ENCODE measurements around the gene MREG.

Gene MREG

GRCh38 chr2:216039918-216040317 is 26.6 kb upstream of the MREG start:
- no peaks in the 10 kb centered on the region for H3K36me3 ChIP-seq (ENCODE audit: insufficient read depth, low read length)
- H3K4me1 ChIP-seq (ENCODE audit: insufficient read depth, low read length, severe bottlenecking) = no peaks in the 10 kb centered on the region
- no peaks in the 10 kb centered on the region for H3K79me2 ChIP-seq (ENCODE audit: insufficient read depth, low read length)
- H3F3A ChIP-seq (ENCODE audit: insufficient read depth, low read length) = no peaks in the 10 kb centered on the region
- H3K9ac ChIP-seq (ENCODE audit: low read length) = no peak overlapping the region
- no peaks in the 10 kb centered on the region for H3K9me3 ChIP-seq (ENCODE audit: low read length)
- TF ChIP-seq EZH2 (IDR thresholded peaks at IDR 0.05; ENCODE audit: borderline replicate concordance, low read length) = no peak
- no peak for TF ChIP-seq CTCF (IDR thresholded peaks at IDR 0.05; ENCODE audit: low read length)
- H3K4me3 ChIP-seq (ENCODE audit: low read depth, low read length, poor library complexity, severe bottlenecking) = no peak overlapping the region
- H3K27me3 ChIP-seq (ENCODE audit: insufficient read depth, low read length) = no peaks in the 10 kb centered on the region
- no peaks in the 10 kb centered on the region for H3K9me2 ChIP-seq (ENCODE audit: low read depth, low read length)
- H3K4me2 ChIP-seq (ENCODE audit: low read length) = no peak overlapping the region
- no peak overlapping the region for H3K27ac ChIP-seq (ENCODE audit: low read depth, low read length, poor library complexity, severe bottlenecking)
- H4K20me1 ChIP-seq (ENCODE audit: insufficient read depth, low read length) = no peaks in the 10 kb centered on the region
- H2AFZ ChIP-seq (ENCODE audit: low read length) = no peak overlapping the region

GRCh38 chr2:216034065-216034464 is 20.7 kb upstream of the MREG start:
- H3K36me3 ChIP-seq (ENCODE audit: insufficient read depth, low read length) = no peaks in the 10 kb centered on the region
- H3K4me2 ChIP-seq (ENCODE audit: low read length) = no peak overlapping the region
- no peaks in the 10 kb centered on the region for H3K9me2 ChIP-seq (ENCODE audit: low read depth, low read length)
- H3F3A ChIP-seq (ENCODE audit: insufficient read depth, low read length) = no peaks in the 10 kb centered on the region
- no peak overlapping the region for H2AFZ ChIP-seq (ENCODE audit: low read length)
- H3K27ac ChIP-seq (ENCODE audit: low read depth, low read length, poor library complexity, severe bottlenecking) = no peak overlapping the region
- no peaks in the 10 kb centered on the region for H3K9me3 ChIP-seq (ENCODE audit: low read length)
- no peak overlapping the region for H3K4me3 ChIP-seq (ENCODE audit: low read depth, low read length, poor library complexity, severe bottlenecking)
- H3K27me3 ChIP-seq (ENCODE audit: insufficient read depth, low read length) = no peaks in the 10 kb centered on the region
- H3K9ac ChIP-seq (ENCODE audit: low read length) = no peak overlapping the region
- H3K79me2 ChIP-seq (ENCODE audit: insufficient read depth, low read length) = no peaks in the 10 kb centered on the region
- no peaks in the 10 kb centered on the region for H3K4me1 ChIP-seq (ENCODE audit: insufficient read depth, low read length, severe bottlenecking)
- TF ChIP-seq EZH2 (IDR thresholded peaks at IDR 0.05; ENCODE audit: borderline replicate concordance, low read length) = no peak
- TF ChIP-seq CTCF (IDR thresholded peaks at IDR 0.05; ENCODE audit: low read length) = peak; percentile 82
- no peaks in the 10 kb centered on the region for H4K20me1 ChIP-seq (ENCODE audit: insufficient read depth, low read length)

- Histone ChIP-seq H3K4me1 (ENCODE audit: insufficient read depth, low read length, severe bottlenecking) (no peaks in the 10 kb centered on the region), H3K36me3 (ENCODE audit: insufficient read depth, low read length) (no peaks in the 10 kb centered on the region), H3K9ac (ENCODE audit: low read length) (no peak overlapping the region), H3K27ac (ENCODE audit: low read depth, low read length, poor library complexity, severe bottlenecking) (no peak overlapping the region), H3K79me2 (ENCODE audit: insufficient read depth, low read length) (no peaks in the 10 kb centered on the region), H2AFZ (ENCODE audit: low read length) (no peak overlapping the region), H3K9me2 (ENCODE audit: low read depth, low read length) (no peaks in the 10 kb centered on the region), H3K9me3 (ENCODE audit: low read length) (no peaks in the 10 kb centered on the region), H3F3A (ENCODE audit: insufficient read depth, low read length) (no peaks in the 10 kb centered on the region), H3K27me3 (ENCODE audit: insufficient read depth, low read length) (no peaks in the 10 kb centered on the region), H3K4me2 (ENCODE audit: low read length) (no peak overlapping the region), H3K4me3 (ENCODE audit: low read depth, low read length, poor library complexity, severe bottlenecking) (no peak overlapping the region), H4K20me1 (ENCODE audit: insufficient read depth, low read length) (no peaks in the 10 kb centered on the region)
- TF ChIP-seq CTCF (IDR thresholded peaks at IDR 0.05; ENCODE audit: low read length) (no peak), EZH2 (IDR thresholded peaks at IDR 0.05; ENCODE audit: borderline replicate concordance, low read length) (no peak)
These were observed 20.1 kb upstream of the MREG start for GRCh38 chr2:216033403-216033802.
